Activated T-cell treated with anti-CD3 and anti-CD28 coated beads for 1 hour (primary cell): Measurements from ENCODE around the gene NRF1.
A peak's percentile ranks its signal among the peaks of the same experiment; 100 is the strongest.
"Not testable (repeated sequence)": the region's sequence is repeated elsewhere in the genome, so short reads cannot be mapped to it uniquely, and the experiment has no call there.

Experiments
- DNase-seq: peaks from one replicate; pipeline ENCODE4 v3.0.0-alpha.2; 2020; ENCODE audit warnings: low read depth

Gene NRF1

GRCh38 chr7:129607471-129608120, 3.9 kb upstream of the NRF1 start:
- DNase-seq = no peak

- DNase-seq = no peak
Observed at GRCh38 chr7:129609666-129610065, 1.9 kb upstream of the NRF1 start.

GRCh38 chr7:129610709-129611245, 743 bp upstream of the NRF1 start:
- no peak for DNase-seq

GRCh38 chr7:129612112-129613015, 844 bp downstream of the NRF1 start:
- DNase-seq = no peak

GRCh38 chr7:129613016-129613337, 1.5 kb downstream of the NRF1 start:
- no peak for DNase-seq

- DNase-seq = no peak
Observed at GRCh38 chr7:129615018-129615417, 3.5 kb downstream of the NRF1 start.

GRCh38 chr7:129616530-129616929, 5.0 kb downstream of the NRF1 start:
- DNase-seq = no peak

GRCh38 chr7:129617178-129617577, 5.7 kb downstream of the NRF1 start:
- no peak for DNase-seq

GRCh38 chr7:129617652-129618051, 6.1 kb downstream of the NRF1 start:
- no peak for DNase-seq

GRCh38 chr7:129626896-129627295, 15.4 kb downstream of the NRF1 start:
- DNase-seq = no peak

GRCh38 chr7:129630341-129630740, 18.8 kb downstream of the NRF1 start:
- no peak for DNase-seq

GRCh38 chr7:129634361-129635034, 23.0 kb downstream of the NRF1 start:
- DNase-seq = no peak

GRCh38 chr7:129635300-129636029, 23.9 kb downstream of the NRF1 start:
- peak; percentile 58 for DNase-seq

- DNase-seq = not testable (repeated sequence)
Observed at GRCh38 chr7:129636030-129636550, 24.6 kb downstream of the NRF1 start.

GRCh38 chr7:129636641-129637040, 25.1 kb downstream of the NRF1 start:
- DNase-seq = no peak

- no peak for DNase-seq
Observed at GRCh38 chr7:129640400-129640799, 28.9 kb downstream of the NRF1 start.

GRCh38 chr7:129642871-129643549, 31.5 kb downstream of the NRF1 start:
- DNase-seq = no peak

GRCh38 chr7:129643550-129644170, 32.1 kb downstream of the NRF1 start:
- DNase-seq = no peak

- DNase-seq = no peak
Observed at GRCh38 chr7:129644634-129645230, 33.2 kb downstream of the NRF1 start.

GRCh38 chr7:129646369-129647021, 35.0 kb downstream of the NRF1 start:
- DNase-seq = no peak
